ENCODE measurements around the gene WDFY4.

GRCh38 chr10:48651839-48652238 lies 32.8 kb upstream of the WDFY4 start:
- TF ChIP-seq RNF2 (IDR thresholded peaks at IDR 0.05) (no peak), CBX3 (IDR thresholded peaks at IDR 0.05; ENCODE audit: borderline replicate concordance in 1 of 2, low read length in 2 of 2) (no peak), CSDE1 (IDR thresholded peaks at IDR 0.05) (no peak), EZH2 (IDR thresholded peaks at IDR 0.05; ENCODE audit: borderline replicate concordance, low read depth, low read length) (no peak), ILF3 (IDR thresholded peaks at IDR 0.05; ENCODE audit: borderline replicate concordance) (no peak)
- TF ChIP-seq, protein P1, sequence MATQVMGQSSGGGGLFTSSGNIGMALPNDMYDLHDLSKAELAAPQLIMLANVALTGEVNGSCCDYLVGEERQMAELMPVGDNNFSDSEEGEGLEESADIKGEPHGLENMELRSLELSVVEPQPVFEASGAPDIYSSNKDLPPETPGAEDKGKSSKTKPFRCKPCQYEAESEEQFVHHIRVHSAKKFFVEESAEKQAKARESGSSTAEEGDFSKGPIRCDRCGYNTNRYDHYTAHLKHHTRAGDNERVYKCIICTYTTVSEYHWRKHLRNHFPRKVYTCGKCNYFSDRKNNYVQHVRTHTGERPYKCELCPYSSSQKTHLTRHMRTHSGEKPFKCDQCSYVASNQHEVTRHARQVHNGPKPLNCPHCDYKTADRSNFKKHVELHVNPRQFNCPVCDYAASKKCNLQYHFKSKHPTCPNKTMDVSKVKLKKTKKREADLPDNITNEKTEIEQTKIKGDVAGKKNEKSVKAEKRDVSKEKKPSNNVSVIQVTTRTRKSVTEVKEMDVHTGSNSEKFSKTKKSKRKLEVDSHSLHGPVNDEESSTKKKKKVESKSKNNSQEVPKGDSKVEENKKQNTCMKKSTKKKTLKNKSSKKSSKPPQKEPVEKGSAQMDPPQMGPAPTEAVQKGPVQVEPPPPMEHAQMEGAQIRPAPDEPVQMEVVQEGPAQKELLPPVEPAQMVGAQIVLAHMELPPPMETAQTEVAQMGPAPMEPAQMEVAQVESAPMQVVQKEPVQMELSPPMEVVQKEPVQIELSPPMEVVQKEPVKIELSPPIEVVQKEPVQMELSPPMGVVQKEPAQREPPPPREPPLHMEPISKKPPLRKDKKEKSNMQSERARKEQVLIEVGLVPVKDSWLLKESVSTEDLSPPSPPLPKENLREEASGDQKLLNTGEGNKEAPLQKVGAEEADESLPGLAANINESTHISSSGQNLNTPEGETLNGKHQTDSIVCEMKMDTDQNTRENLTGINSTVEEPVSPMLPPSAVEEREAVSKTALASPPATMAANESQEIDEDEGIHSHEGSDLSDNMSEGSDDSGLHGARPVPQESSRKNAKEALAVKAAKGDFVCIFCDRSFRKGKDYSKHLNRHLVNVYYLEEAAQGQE (IDR thresholded peaks at IDR 0.05; ENCODE audit: borderline replicate concordance) = no peak
- TF ChIP-seq, protein P1 (CRISPR knock-in tag; IDR thresholded peaks at IDR 0.05; ENCODE audit: low read depth) = no peak
